H9 (cell line): ENCODE results near the gene PSME1. TPM values are rescaled to one million over a fixed set of nuclear protein-coding genes. Genes with fewer than 3 reads are reported as not detected.

Experiments used
- DNase-seq: peaks from one replicate; pipeline ENCODE4 v3.0.0-alpha.2; 2017
- H2AFZ ChIP-seq: one replicate; pipeline ENCODE4 v1.6.1; 2013; ENCODE audit warnings: mild to moderate bottlenecking, low read length, control low read depth, moderate library complexity
- H2AK5ac ChIP-seq: 2 replicates; pipeline ENCODE4 v1.6.1; 2013; ENCODE audit warnings: low read length, control low read depth, mixed read lengths; ENCODE audit not compliant: insufficient read length
- H2BK120ac ChIP-seq: one replicate; pipeline ENCODE4 v1.6.1; 2013; ENCODE audit warnings: low read depth, mild to moderate bottlenecking, low read length, control low read depth, inconsistent platforms; ENCODE audit not compliant: poor library complexity, severe bottlenecking
- H2BK12ac ChIP-seq: 2 replicates; pipeline ENCODE4 v1.6.1; 2013; ENCODE audit warnings: low read length, control low read depth, mixed read lengths, low read depth; ENCODE audit not compliant: insufficient read length
- H2BK15ac ChIP-seq: 2 replicates; pipeline ENCODE4 v1.6.1; 2013; ENCODE audit warnings: low read depth, low read length, control low read depth
- H2BK20ac ChIP-seq: one replicate; pipeline ENCODE4 v1.6.1; 2013; ENCODE audit warnings: low read depth, mild to moderate bottlenecking, low read length, control low read depth, inconsistent platforms; ENCODE audit not compliant: poor library complexity, severe bottlenecking
- H2BK5ac ChIP-seq: 2 replicates; pipeline ENCODE4 v1.6.1; 2013; ENCODE audit warnings: low read length, control low read depth, mixed read lengths; ENCODE audit not compliant: insufficient read length
- H3K14ac ChIP-seq: 2 replicates; pipeline ENCODE4 v1.6.1; 2013; ENCODE audit warnings: low read length, control low read depth; ENCODE audit not compliant: insufficient read depth
- H3K18ac ChIP-seq: 2 replicates; pipeline ENCODE4 v1.6.1; 2013; ENCODE audit warnings: low read depth, mild to moderate bottlenecking, mixed read lengths, low read length, control low read depth; ENCODE audit not compliant: insufficient read length
- H3K23ac ChIP-seq: 2 replicates; pipeline ENCODE4 v1.6.1; 2013; ENCODE audit warnings: low read length, control low read depth, mixed read lengths, low read depth; ENCODE audit not compliant: insufficient read length
- H3K23me2 ChIP-seq: 2 replicates; pipeline ENCODE4 v1.6.1; 2013; ENCODE audit warnings: low read depth, mild to moderate bottlenecking, mixed read lengths, low read length, control low read depth; ENCODE audit not compliant: insufficient read length, poor library complexity, severe bottlenecking
- H3K27ac ChIP-seq: 2 replicates; pipeline ENCODE4 v1.5.1; 2013; ENCODE audit warnings: low read length, control low read depth, mixed read lengths, low read depth; ENCODE audit not compliant: insufficient read length
- H3K27me3 ChIP-seq: 2 replicates; pipeline ENCODE4 v1.6.1; 2013; ENCODE audit warnings: low read length, control low read depth, inconsistent platforms; ENCODE audit not compliant: insufficient read depth
- H3K4ac ChIP-seq: 2 replicates; pipeline ENCODE4 v1.6.1; 2013; ENCODE audit warnings: low read depth, mild to moderate bottlenecking, control low read depth, inconsistent platforms, low read length, moderate library complexity
- H3K4me1 ChIP-seq: 2 replicates; pipeline ENCODE4 v1.6.1; 2013; ENCODE audit warnings: low read length, control low read depth, inconsistent platforms; ENCODE audit not compliant: insufficient read depth
- H3K4me2 ChIP-seq: 2 replicates; pipeline ENCODE4 v1.6.1; 2013; ENCODE audit warnings: low read length, control low read depth, mixed read lengths; ENCODE audit not compliant: insufficient read length, insufficient read depth
- H3K56ac ChIP-seq: 2 replicates; pipeline ENCODE4 v1.6.1; 2013; ENCODE audit warnings: low read depth, mild to moderate bottlenecking, mixed read lengths, low read length, control low read depth; ENCODE audit not compliant: insufficient read length
- H3K79me1 ChIP-seq: 2 replicates; pipeline ENCODE4 v1.6.1; 2013; ENCODE audit warnings: low read depth, mild to moderate bottlenecking, moderate library complexity, low read length, control low read depth, inconsistent platforms; ENCODE audit not compliant: insufficient read depth, poor library complexity, severe bottlenecking
- H3K79me2 ChIP-seq: 2 replicates; pipeline ENCODE4 v1.6.1; 2013; ENCODE audit warnings: low read length, control low read depth, inconsistent platforms; ENCODE audit not compliant: insufficient read depth
- H3K9ac ChIP-seq: 2 replicates; pipeline ENCODE4 v1.6.1; 2013; ENCODE audit warnings: low read length, control low read depth, mixed read lengths; ENCODE audit not compliant: insufficient read length; ENCODE audit errors: extremely low read depth
- H3K9me3 ChIP-seq: one replicate; pipeline ENCODE4 v1.6.1; 2013; ENCODE audit warnings: low read depth, low read length, inconsistent platforms; ENCODE audit not compliant: control insufficient read depth
- H3T11ph ChIP-seq: one replicate; pipeline ENCODE4 v1.6.1; 2013; ENCODE audit warnings: mild to moderate bottlenecking, low read length, control low read depth, inconsistent platforms
- H4K20me1 ChIP-seq: one replicate; pipeline ENCODE4 v1.6.1; 2013; ENCODE audit not compliant: control insufficient read depth, insufficient read length, insufficient read depth
- H4K5ac ChIP-seq: 2 replicates; pipeline ENCODE4 v1.6.1; 2013; ENCODE audit warnings: low read depth, mild to moderate bottlenecking, mixed read lengths, low read length, control low read depth; ENCODE audit not compliant: insufficient read length
- H4K8ac ChIP-seq: replicated peaks from 2 replicates; pipeline ENCODE4 v1.6.1; 2013; ENCODE audit warnings: low read length, control low read depth, mixed read lengths, low read depth; ENCODE audit not compliant: insufficient read length
- H4K91ac ChIP-seq: 2 replicates; pipeline ENCODE4 v1.6.1; 2013; ENCODE audit warnings: low read depth, mild to moderate bottlenecking, moderate library complexity, mixed read lengths, low read length, control low read depth; ENCODE audit not compliant: insufficient read length
- H3K27ac Mint-ChIP-seq, 3 experiments: 2 replicates in 2 of 3; 3 replicates in 1 of 3; pipeline ENCODE4 v1.8.0; 2020 to 2021; ENCODE audit warnings: mixed read lengths in 3 of 3, mild to moderate bottlenecking in 1 of 3, moderate library complexity in 1 of 3
- H3K27me3 Mint-ChIP-seq: 2 replicates; pipeline ENCODE4 v1.8.0; 2021; ENCODE audit warnings: low read depth, mild to moderate bottlenecking, moderate library complexity, mixed read lengths
- H3K36me3 Mint-ChIP-seq, 3 experiments: 2 replicates in 2 of 3; 3 replicates in 1 of 3; pipeline ENCODE4 v1.8.0; 2020 to 2021; ENCODE audit warnings: low read depth in 3 of 3, mixed read lengths in 3 of 3; ENCODE audit not compliant: insufficient read depth in 1 of 3
- H3K4me1 Mint-ChIP-seq, 2 experiments: 2 replicates each; pipeline ENCODE4 v1.8.0; 2020; ENCODE audit warnings: mixed read lengths in 2 of 2
- H3K4me3 Mint-ChIP-seq, 2 experiments: 2 replicates in 1 of 2; 3 replicates in 1 of 2; pipeline ENCODE4 v1.8.0; 2020 to 2021; ENCODE audit warnings: mild to moderate bottlenecking in 2 of 2, mixed read lengths in 2 of 2, moderate library complexity in 1 of 2
- H3K9me3 Mint-ChIP-seq, 2 experiments: 2 replicates in 1 of 2; 3 replicates in 1 of 2; pipeline ENCODE4 v1.8.0; 2020; ENCODE audit warnings: mild to moderate bottlenecking in 2 of 2, mixed read lengths in 2 of 2, moderate library complexity in 1 of 2
- WGBS: extraction: QIAGEN DNeasy Blood & Tissue Kit; methylation state at CpG from one replicate; pipeline ENCODE4 v1.1.7; 2013; ENCODE audit warnings: missing lambda C conversion rate, low lambda C conversion rate, mixed read lengths; ENCODE audit not compliant: insufficient read length; ENCODE audit errors: extremely low coverage; 5-methylcytosine and 5-hydroxymethylcytosine counted together
- total RNA-seq: library from RNA; stranded (reverse); gene quantifications from 2 replicates; pipeline ENCODE4 v1.2.1, GENCODE V29; 2021
- TF ChIP-seq, protein P1 (sequence below): fragments of 200-600 bp; sonication (generic); conservative IDR thresholded peaks from 3 replicates; pipeline ENCODE4 v1.8.0; 2021; ENCODE audit warnings: antibody characterized with exemption, mild to moderate bottlenecking

PSME1 gene
- total RNA-seq, 1 experiment from 2014 or later, result 109 TPM

DNA sequence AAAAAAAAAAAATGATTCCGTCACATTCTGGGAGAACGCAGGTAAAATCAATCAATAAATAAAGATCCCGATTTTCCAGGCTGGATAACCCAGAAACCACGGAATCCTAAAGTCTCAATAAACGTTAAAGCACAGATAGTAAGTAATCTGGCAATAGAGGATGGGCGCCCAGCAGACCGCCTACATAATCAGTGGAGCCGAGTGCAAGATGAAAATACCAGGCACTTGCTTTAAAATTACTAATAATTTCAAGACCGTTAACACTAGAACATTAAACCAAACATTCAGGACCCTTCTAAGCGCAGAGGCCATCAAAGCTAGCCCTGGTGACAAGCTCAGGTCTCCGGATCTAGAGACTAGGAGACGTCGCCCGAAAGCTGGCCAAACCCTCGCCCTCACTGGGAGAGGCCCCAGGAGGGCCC lies 22.6 kb upstream of the PSME1 start:
- H3K56ac ChIP-seq, result no peak overlapping the region
- TF ChIP-seq, protein P1, sequence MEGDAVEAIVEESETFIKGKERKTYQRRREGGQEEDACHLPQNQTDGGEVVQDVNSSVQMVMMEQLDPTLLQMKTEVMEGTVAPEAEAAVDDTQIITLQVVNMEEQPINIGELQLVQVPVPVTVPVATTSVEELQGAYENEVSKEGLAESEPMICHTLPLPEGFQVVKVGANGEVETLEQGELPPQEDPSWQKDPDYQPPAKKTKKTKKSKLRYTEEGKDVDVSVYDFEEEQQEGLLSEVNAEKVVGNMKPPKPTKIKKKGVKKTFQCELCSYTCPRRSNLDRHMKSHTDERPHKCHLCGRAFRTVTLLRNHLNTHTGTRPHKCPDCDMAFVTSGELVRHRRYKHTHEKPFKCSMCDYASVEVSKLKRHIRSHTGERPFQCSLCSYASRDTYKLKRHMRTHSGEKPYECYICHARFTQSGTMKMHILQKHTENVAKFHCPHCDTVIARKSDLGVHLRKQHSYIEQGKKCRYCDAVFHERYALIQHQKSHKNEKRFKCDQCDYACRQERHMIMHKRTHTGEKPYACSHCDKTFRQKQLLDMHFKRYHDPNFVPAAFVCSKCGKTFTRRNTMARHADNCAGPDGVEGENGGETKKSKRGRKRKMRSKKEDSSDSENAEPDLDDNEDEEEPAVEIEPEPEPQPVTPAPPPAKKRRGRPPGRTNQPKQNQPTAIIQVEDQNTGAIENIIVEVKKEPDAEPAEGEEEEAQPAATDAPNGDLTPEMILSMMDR, result no peak
- peak overlapping the region; percentile 93 to 100 (median 98); a peak in 4 of 7 replicates for H3K27ac Mint-ChIP-seq
- H3K27ac ChIP-seq, result no peak overlapping the region
- no peak for DNase-seq
- H2BK20ac ChIP-seq, result no peak overlapping the region
- H3K4ac ChIP-seq, result no peak overlapping the region
- peak overlapping the region; percentile 27 for H3K9ac ChIP-seq
- H3K9me3 Mint-ChIP-seq, result no peaks in the 10 kb centered on the region; a peak in 1 of 5 replicates
- no peak overlapping the region for H3K14ac ChIP-seq
- H2BK5ac ChIP-seq, result no peak overlapping the region
- H3K36me3 Mint-ChIP-seq, result peaks cover 5 to 29% (median 20%) of the 10 kb centered on the region in 3 experiments; a peak in 5 of 7 replicates
- H3T11ph ChIP-seq, result no peak overlapping the region
- H3K9me3 ChIP-seq, result no peaks in the 10 kb centered on the region
- no peaks in the 10 kb centered on the region for H3K79me2 ChIP-seq
- no peaks in the 10 kb centered on the region for H3K27me3 ChIP-seq
- no peak overlapping the region for H4K8ac ChIP-seq
- H3K79me1 ChIP-seq, result no peaks in the 10 kb centered on the region
- H3K4me2 ChIP-seq, result peak overlapping the region; percentile 76
- no peak overlapping the region for H2BK12ac ChIP-seq
- H2BK15ac ChIP-seq, result no peak overlapping the region
- no CpG with 5 or more reads among the region's 15 CpGs for WGBS
- no peak overlapping the region for H3K23ac ChIP-seq
- H4K20me1 ChIP-seq, result no peaks in the 10 kb centered on the region
- no peak overlapping the region for H3K18ac ChIP-seq
- H3K4me1 Mint-ChIP-seq, result peaks cover 17 to 18% of the 10 kb centered on the region in 2 experiments
- H3K27me3 Mint-ChIP-seq, result peaks cover 3% of the 10 kb centered on the region; the same call in 1 of the 2 replicates
- H4K91ac ChIP-seq, result no peak overlapping the region
- H3K4me1 ChIP-seq, result no peaks in the 10 kb centered on the region
- H4K5ac ChIP-seq, result no peak overlapping the region
- peaks cover 13% of the 10 kb centered on the region for H3K23me2 ChIP-seq
- peak overlapping the region; percentile 93 to 95 for H3K4me3 Mint-ChIP-seq
- H2AK5ac ChIP-seq, result no peak overlapping the region
- H2BK120ac ChIP-seq, result no peak overlapping the region
- H2AFZ ChIP-seq, result no peak overlapping the region
